Body of pancreas (tissue), 4 donors: ENCODE measurements around the gene CFAP46.

Experiments used
- CTCF ChIP-seq, 7 experiments: fragments of 450-650 bp in 4 of 7; fragments of 200-600 bp in 3 of 7; sonication (generic) in 3 of 7; IDR thresholded peaks; one replicate each; pipeline ENCODE4 v1.5.1; 2016 to 2019; ENCODE audit warnings: antibody characterized with exemption in 7 of 7
- POLR2A ChIP-seq, 3 donors: fragments of 450-650 bp; IDR thresholded peaks; one replicate each; pipeline ENCODE4 v1.6.1; 2016; ENCODE audit warnings: antibody characterized with exemption in 3 of 3, mild to moderate bottlenecking in 2 of 3

- TF ChIP-seq POLR2A (IDR thresholded peaks at IDR 0.05) (no peak), CTCF (IDR thresholded peaks at IDR 0.05) (no peak)
These were observed 81.8 kb downstream of the CFAP46 start for GRCh38 chr10:132860532-132860931.
